G401 (cell line): ENCODE measurements around the gene ERFL. TPM values are rescaled to one million over a fixed set of nuclear protein-coding genes. Genes with fewer than 3 reads are reported as not detected.

Experiments
- DNase-seq: peaks from one replicate; pipeline ENCODE4 v3.0.0-alpha.2; 2015; ENCODE audit warnings: low spot score
- in situ Hi-C: cut with HindIII; loops from 2 replicates; pipeline ENCODE4 v1.10.0; 2016; ENCODE audit warnings: low sequenced_read_pairs, mixed read lengths
- total RNA-seq: library from RNA; depleted of rRNA; stranded (reverse); fragments of >200 nt; shearing (Covaris generic); gene quantifications from 2 replicates; pipeline ENCODE4 v1.2.3, GENCODE V29; 2014

Gene ERFL
- total RNA-seq, 1 experiment from 2014 or later, result not detected

DNA sequence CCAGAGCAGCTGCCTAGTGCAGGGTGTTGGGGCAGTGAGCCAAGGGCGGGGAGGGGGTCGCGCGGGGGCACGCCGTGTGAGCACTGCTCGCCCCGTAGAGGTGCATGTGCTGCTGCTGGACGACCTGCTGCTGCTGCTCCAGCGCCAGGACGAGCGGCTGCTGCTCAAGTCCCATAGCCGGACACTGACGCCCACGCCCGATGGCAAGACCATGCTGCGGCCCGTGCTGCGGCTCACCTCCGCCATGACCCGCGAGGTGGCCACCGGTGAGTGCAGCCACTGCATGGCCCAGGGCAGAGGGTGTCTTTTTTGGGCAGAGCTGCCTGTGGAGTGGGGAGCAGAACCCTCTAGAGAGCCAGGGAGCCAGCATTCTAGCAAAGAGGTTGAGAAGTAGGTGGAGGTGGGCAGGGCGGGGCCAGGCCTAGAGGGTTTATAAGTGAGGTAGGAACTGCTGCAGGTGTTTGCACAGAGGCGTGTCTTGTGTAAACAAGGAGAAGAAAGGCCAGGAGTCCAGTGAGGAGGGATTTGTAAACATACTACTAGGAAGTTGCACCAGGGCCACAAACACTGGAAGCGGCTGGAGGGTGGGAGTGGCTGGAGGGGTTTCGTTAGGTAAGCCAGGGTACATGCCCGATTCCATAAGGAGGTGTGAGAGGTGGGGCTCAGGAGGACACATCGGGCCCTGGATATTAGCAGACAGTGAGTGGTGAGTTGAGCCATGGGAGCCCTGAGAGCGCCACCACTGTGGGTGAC lies 24.0 kb downstream of the ERFL start:
- in situ Hi-C loops, result no loop called here

DNA sequence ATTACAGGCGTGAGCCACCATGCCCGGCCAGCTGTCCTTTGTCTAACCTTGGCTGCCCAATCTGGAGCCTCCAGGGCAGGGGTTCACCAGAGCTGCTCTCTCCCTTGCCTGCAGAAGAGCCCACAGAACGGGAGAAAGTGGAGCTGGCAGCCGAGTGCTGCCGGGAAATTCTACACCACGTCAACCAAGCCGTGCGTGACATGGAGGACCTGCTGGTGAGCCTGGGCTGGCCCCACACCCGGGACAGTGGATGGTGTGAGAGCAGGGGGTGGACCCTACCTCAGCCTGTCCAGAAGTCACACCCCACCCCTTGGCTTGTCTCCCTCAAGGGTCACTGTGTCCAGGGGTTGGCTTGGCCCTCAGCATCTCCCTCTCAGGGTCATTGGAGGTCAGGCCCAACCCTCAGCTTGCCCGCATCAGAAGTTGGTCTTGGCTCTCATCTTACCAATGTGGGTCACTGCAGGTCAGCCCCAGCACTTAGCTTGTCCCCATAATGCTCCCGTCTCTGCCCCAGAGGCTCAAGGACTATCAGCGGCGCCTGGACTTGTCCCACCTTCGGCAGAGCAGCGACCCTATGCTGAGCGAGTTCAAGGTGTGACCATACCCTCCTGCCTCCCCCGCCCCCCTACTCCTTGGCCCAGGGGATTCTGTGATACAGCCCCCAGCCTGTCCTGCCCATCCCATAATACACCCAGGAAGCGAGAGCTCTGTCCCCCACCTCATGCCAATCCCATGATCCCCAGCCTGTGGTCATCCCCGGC lies 24.9 kb downstream of the ERFL start:
- in situ Hi-C loops, result no loop called here
- DNase-seq, result no peak

More for the DNA sequence above, 24.0 kb downstream of the ERFL start:
- no peak for DNase-seq

DNA sequence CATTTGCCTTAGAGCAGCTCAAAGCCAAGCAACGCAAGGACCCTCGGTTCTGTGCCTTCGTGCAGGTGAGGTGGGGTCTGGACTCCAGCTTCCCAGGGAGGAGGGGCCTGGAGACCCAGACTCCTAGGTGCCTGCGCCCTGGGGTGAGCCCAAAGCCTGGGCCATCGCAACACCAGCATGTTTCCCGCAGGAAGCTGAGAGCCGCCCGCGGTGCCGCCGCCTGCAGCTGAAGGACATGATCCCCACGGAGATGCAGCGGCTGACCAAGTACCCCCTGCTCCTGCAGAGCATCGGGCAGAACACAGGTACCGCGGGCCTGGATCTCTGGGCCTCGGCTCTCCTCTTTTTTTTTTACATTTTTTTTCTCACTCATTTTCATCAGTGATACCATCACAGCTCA lies 25.7 kb downstream of the ERFL start:
- in situ Hi-C loops, result no loop called here
- no peak for DNase-seq

DNA sequence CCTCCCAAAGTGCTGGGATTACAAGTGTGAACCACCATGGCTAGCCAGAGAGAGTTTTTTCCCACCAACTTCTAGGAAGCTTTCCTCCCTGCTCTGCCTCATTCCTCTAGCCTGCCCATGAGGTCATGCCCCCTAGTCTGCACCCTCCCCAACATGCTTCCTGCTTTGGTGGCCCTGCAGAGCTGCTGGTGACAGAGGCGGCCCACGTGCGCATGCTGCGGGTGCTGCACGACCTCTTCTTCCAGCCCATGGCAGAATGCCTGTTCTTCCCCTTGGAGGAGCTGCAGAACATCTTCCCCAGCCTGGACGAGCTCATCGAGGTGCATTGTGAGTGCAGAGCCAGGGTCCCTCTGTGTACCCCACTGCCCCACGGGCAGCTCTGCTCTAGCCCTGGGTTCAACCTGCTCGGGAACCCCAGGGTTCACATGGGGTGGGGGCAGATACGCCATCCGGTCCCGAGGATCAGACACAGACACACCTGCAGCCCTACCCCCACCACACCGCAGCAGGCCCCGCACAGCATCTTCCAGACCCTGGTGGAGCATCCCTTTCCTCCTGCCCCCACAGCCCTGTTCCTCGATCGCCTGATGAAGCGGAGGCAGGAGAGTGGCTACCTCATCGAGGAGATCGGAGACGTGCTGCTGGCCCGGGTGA lies 26.4 kb downstream of the ERFL start:
- in situ Hi-C loops, result no loop called here
- DNase-seq, result no peak

DNA sequence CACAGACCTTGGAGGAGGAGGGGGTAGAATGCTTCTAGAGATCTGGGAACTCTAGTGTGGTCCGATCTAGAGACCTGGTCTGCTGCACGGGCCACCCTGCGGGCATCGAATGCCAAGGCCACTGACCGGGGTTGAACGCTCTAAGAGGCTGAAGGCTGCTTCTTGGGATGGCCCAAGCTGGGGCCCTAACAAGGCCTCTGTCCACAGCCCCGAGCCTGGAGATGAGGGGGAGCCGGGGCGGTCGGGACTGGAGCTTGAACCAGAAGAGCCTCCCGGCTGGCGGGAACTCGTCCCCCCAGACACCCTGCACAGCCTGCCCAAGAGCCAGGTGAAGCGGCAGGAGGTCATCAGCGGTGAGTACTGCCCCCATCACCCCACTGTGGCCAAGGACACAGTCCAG lies 30.0 kb downstream of the ERFL start:
- no peak for DNase-seq
- in situ Hi-C loops, result no loop called here

DNA sequence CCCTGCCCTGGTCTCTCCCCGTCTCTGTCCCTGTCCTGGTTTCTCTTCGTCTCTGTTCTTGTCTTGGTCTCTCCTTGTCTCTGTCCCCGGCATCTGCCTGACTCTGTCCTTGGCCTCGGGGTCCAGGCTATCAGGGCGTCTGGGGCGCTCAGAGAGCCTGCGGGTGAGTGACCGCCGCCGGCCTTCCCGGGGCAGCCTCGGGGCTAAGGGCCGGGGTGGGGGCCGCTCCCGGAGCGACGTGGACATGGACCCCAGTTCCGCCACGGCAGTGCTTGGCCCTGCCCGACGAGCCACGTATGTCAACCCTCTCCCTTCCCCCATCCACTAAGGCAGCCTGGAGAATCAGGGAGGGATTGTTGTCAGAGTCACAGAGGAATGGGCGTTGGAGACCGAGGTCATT lies 30.4 kb downstream of the ERFL start:
- no peak for DNase-seq
- in situ Hi-C loops, result no loop called here

DNA sequence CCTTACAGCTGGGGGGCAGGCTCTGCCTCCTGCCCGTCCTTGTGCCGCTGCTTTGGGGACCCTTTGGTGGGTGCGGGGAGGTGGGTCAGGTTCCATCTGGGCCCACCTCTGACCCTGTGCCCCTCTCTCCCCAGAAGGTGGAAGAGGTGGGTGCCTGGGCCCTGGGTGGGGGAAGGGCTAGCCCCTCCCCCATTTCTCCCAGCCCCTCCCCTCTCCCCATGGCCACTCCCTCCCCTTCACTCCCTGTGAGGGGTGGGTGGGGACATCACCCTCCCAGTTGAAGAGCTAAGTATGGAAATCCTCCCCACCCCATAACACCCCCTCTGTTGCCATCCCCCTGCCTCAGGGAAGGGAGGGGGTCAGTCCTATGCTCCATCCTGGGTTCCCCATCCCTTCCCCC lies 31.1 kb downstream of the ERFL start:
- no peak for DNase-seq
- in situ Hi-C loops, result no loop called here

DNA sequence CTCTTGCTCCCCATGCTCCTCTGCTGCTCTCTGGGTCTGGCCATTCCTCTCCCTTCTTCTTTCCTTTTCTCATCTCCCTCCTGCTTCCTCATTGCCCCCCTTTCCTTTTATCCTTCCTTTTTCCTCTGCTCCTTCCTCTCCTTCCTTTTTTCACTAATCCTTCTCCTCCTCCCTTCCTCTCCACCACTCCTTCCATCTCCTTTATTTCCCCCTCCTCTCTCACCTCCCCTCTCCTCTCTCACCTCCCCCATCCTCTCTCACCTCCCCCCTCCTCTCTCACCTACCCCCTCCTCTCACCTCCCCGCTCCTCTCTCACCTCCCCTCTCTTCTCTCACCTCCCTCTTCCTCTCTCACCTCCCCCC lies 31.7 kb downstream of the ERFL start:
- DNase-seq, result no peak
- in situ Hi-C loops, result no loop called here

DNA sequence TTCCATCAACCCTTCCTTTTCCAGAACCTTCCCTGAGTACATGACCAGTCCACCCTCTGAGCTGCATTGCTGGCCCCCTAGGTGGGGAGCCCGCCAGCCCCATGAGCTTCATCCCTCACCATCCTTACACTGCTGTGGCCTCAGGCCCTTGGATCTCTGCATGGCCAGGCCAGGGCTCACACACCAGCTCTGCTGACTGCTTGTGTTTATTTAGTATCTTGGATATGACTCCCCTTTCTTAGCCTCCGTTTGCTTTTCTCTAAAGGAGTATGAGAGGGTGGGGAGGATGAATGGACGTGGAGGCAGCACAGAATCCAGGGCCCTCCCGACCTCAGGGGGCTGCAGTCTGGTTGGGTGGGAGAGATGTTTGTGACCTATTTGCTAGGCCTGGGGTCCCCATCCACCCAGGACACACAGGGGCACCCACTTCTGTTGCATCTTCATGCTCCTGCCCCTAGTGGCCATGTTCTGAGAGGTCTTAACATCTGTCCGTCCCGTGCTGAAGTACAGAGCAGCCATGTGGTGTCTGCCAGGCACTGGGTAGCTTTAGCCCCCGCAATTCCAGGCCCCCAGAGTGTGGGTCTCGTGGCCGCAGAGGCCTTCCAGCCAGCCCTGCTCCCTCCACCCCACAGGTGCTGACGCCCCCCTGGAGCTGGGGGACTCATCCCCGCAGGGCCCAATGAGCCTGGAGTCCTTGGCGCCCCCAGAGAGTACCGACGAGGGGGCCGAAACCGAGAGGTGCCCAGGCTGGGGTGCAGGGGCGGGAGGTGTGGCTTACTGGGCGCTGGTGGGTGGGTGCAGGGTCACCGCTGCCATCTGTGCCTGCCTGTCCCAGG lies 32.3 kb downstream of the ERFL start:
- no peak for DNase-seq
- in situ Hi-C loops, result no loop called here

DNA sequence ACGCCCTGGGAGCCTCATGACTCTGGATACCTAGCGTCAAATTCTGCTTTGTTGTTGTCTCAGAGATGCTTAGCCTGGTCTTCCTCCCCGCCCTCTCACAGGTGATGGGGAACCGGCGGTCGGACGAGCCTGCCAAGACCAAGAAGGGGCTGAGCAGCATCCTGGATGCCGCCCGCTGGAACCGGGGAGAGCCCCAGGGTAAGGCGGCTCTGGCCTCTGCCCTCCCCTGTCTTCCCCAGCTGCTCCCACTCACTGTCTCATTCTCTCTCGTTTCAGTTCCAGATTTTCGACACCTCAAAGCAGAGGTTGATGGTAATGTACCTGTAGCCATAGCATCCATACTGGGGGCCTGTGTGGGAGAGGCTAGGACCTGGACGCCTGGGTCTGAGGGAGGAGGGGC lies 33.9 kb downstream of the ERFL start:
- in situ Hi-C loops, result no loop called here

DNA sequence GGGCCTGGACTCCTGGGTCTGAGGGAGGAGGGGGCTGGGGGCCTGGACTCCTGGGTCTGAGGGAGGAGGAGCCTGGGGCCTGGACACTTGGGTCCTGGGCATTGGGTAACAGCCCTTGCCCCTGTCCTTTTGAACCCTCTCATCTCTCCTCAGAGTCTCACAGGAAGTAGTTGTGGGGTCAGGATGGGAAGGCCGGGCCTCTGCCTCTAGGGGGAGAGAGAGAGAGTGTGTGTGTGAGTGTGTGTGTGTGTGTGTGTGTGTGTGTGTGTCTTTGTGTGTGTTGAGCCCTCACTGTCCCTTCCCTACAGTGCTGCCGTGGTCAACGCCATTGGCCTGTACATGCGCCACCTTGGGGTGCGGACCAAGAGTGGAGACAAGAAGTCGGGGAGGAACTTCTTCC lies 34.4 kb downstream of the ERFL start:
- in situ Hi-C loops, result no loop called here
- DNase-seq, result no peak

More for the DNA sequence above, 33.9 kb downstream of the ERFL start:
- no peak for DNase-seq

DNA sequence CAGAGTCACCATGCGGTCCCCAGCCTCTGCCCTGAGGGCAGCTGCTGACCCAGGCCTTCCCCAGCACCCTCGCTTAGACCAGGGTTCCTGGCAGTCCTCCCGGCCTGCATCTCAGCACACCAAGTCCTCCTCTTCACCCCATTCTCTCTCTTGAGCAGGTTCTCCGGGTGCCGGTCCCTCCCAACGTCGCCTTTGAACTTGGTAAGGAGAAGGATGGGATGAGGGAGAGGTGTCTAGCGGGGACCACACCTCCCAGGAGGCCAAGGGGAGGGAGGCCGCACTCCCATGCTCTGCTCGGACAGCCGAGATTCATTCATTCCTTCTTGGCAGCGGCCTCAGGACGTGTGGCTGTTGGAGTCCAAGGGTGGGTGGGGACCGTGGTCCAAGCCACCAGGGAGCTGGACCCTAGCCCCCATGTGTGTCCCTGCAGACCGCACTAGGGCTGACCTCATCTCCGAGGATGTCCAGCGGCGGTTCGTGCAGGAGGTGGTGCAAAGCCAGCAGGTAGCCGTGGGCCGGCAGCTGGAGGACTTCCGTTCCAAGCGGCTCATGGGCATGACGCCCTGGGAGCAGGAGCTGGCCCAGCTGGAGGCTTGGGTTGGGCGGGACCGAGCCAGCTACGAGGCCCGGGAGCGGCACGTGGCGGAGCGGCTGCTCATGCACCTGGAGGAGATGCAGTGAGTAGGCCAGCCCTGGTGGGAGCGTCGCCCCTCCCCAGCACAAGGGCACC lies 35.9 kb downstream of the ERFL start:
- in situ Hi-C loops, result no loop called here
- DNase-seq, result no peak

DNA sequence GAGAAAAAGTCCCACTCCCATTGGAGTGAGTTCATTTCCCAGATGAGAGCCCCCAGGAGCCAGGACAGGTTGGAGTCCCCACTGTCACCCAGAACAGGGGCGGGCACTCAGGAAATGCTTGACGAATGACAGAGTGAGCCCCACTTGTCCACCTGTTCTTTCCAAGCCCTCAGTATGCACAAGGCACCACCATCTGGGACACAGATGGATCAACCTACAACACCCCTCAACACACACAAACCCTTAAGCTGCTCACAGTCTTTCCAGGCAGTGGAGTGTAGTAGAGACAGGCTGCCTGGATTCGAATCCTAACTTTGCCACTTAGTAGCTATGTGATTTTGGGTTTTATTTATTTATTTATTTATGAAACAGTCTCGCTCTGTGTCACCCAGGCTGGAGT lies 37.3 kb downstream of the ERFL start:
- in situ Hi-C loops, result no loop called here
- DNase-seq, result no peak

DNA sequence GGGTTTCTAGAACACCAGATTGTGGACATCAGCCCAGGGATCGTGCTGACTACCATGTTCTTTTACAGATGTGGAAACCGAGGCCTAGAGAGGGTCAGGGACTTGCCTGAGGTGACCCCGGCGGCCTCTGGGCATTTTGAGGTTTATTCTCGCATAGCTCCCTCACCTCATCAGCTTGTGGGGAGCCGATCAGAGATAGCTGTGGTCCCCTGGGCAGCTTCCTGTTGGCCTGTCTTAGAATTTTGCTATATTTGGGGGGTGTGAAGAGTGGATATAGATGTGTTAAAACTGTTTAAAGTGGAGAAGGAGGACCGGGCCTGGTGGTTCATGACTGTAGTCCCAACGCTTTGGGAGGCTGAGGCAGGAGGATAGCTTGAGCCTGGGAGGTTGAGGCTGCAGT lies 38.4 kb downstream of the ERFL start:
- in situ Hi-C loops, result no loop called here
- no peak for DNase-seq

DNA sequence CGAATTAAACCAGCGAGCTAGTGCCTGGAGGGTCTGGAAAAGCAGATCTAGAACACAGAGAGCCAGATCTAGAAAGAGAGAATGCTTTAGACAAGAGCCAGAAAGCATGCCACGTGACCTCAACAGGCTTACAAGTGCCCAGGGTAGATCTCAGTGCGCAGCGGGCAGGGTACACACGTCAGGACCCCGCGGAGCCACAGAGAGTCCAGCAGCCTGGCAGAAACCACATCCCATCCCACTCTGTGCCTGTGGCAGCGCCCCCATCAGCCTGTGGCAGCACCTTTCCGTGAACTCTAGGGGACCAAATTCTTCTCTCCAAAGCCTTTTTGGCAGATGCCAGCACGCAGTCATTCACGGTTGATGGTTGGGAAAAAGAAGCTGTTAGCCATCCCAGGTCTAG lies 39.3 kb downstream of the ERFL start:
- in situ Hi-C loops, result no loop called here
- no peak for DNase-seq

DNA sequence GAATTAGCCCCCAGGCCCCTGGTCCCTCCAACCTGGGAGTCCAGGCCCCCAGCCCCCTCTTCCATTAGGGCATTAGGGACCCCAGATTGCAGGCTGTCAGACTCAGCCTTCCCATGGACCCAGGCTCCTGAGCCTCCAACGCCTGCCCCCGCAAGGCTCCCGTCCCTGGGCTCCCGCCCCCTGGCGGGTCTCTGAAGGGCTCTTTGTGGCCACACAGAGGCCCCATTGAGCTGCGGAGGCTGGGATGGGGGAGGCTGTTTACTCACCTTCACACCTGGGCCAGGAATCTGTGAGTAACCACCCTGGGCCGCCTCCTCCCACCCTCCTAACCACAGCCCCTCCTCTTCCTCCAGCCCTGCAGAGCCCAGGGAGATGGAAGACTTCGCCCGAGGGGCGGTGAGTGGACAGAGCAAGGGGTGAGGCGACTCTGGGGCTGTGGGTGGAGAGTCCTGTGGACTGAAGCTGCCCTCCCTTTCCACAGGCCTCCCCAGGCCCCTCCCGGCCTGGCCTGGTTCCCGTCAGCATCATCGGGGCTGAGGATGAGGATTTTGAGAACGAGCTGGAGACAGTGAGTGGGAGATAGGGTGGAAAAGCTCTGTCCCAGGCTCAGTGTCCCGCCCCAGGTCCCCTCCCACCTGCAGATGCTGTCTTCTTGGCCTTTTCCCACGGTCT lies 40.4 kb downstream of the ERFL start:
- in situ Hi-C loops, result no loop called here
- no peak for DNase-seq

DNA sequence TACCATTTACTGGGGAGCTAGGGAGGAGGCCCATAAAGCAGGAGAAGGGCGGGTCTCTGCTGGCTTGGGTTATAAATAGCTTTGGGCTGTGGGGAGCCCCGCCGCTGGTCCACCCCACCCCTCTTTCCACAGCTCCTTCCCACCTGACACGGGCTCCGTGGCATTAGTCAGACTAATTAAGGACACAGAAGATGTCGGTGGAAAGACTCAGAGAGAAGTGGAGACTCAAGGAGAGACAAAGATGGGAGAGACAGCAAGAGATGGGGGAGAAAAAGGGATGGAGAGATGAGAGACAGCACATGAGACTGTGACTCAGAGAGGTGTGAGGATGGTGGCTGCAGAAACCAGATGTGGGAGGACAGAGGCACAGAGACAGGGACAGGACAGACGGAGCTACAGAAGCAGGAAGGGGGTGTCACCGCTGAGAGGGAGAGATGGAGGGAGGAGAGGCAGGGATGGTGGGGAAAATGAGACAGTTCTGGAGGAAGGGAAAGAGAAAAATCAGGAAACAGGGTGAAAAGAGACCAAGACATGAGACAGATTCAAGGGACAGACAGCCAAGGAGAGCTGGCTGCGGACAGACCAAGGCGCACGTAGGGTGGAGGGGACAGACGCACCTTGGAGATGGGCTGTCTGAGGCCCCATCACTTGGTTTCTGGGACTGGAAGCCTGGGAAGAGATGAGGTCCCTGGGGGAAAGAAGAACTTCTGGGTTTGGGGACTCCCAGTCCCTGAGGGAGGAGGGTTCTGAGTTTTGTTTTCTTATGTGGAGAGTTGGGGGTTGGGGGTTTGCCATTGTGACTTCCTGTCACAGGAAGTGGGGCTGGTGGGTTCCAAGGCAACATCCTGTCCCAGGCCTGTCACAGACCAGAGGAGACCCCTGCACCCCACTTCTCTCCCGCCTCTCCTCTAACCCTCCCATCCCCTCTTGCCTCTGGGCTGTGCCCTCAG lies 41.2 kb downstream of the ERFL start:
- in situ Hi-C loops, result no loop called here
- no peak for DNase-seq
